Globus pallidus (tissue), 1 donor: Measurements from ENCODE around the gene MET.
"Not testable (repeated sequence)": the region's sequence is repeated elsewhere in the genome, so short reads cannot be mapped to it uniquely, and the experiment has no call there.

Experiments used
- DNase-seq: peaks from one replicate; pipeline ENCODE4 v3.0.0-alpha.2; 2015; ENCODE audit warnings: low spot score

MET gene

DNA sequence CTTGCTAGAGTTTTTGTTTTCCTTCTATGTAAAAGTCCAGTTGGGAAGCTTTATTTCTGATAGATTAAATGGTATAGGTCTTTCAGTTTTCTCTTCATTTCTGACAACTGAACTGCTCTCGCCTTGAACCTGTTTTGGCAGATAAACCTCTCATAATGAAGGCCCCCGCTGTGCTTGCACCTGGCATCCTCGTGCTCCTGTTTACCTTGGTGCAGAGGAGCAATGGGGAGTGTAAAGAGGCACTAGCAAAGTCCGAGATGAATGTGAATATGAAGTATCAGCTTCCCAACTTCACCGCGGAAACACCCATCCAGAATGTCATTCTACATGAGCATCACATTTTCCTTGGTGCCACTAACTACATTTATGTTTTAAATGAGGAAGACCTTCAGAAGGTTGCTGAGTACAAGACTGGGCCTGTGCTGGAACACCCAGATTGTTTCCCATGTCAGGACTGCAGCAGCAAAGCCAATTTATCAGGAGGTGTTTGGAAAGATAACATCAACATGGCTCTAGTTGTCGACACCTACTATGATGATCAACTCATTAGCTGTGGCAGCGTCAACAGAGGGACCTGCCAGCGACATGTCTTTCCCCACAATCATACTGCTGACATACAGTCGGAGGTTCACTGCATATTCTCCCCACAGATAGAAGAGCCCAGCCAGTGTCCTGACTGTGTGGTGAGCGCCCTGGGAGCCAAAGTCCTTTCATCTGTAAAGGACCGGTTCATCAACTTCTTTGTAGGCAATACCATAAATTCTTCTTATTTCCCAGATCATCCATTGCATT is 27.1 kb downstream of the MET start:
- DNase-seq, result no peak

DNA sequence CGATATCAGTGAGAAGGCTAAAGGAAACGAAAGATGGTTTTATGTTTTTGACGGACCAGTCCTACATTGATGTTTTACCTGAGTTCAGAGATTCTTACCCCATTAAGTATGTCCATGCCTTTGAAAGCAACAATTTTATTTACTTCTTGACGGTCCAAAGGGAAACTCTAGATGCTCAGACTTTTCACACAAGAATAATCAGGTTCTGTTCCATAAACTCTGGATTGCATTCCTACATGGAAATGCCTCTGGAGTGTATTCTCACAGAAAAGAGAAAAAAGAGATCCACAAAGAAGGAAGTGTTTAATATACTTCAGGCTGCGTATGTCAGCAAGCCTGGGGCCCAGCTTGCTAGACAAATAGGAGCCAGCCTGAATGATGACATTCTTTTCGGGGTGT is 27.7 kb downstream of the MET start:
- DNase-seq, result no peak

DNA sequence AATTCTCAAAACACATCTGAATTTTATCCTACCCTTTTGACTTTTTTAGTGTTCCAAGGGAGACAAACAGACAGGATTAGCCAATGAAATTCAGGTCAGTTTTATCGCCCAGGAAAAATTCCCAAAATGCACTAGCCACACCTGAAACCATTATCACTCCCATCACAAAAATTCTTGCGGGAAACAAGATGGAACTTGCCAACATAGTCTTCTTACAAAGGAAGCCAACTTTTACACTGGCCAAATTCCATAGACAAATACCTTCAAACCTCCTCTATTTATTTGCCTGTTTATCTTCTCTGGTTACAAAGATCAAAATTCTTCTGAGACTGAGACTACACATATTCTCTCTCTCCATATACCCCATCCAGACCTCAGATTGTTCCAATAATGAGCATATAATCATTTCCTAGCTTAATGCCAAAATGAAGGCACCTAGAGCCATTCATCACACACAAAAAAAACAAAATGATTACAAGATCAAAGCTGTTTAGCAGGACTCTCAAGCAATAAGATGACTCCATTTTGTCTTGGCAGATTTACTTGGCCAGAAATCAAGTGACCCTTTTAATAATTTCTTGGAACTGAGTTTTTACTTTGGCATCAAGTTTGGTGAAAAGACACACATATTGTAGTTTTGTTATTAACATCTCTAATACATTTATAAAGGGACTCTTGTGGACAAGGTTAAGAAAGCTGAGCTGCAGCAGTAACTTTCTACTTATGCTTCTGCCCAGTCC is 30.2 kb downstream of the MET start:
- no peak for DNase-seq

DNA sequence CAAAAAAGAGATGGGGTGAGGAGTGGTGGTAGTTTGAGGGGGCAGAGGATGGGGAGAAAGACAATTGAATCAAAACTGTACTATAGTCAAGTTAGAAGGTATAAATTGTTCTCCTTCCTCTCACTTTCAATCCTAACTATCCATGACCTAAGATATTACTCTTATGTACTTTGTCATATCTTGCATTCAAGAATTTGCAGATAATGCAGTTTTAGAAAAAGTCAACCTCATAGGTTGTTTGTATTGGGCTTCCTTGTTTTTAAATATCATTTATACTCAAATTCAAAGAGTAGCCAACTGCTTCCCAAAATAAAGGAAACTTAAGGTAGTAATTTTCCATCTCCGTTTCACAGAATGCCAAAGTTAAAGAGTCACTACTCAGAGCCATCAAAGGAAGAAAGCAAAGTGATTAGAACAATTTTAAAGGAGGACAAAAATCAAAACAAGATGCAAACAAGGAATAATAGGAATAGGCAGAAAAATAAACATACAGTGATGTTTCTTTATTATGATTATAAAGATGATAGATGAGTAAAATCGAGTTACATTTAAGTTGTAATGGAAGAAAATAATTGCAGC is 32.7 kb downstream of the MET start:
- DNase-seq, result no peak

DNA sequence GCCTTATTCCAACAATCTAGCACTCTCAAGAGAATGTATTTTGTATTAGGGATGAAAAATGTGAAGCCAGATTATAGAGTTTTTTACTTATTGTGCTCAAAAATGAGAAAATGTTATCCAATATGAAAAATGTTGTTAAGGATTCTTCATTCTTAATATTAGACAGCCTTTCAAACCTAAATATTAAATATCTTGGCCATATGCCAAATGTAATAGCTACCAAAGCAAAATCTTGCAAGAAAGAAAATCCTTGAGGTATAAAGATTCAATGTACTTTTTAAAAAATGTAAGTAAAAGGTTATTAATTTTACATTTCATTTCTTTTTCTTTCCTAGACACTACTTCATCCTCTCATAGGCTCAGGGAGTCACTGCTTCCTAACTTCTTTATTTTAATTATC is 33.4 kb downstream of the MET start:
- no peak for DNase-seq

DNA sequence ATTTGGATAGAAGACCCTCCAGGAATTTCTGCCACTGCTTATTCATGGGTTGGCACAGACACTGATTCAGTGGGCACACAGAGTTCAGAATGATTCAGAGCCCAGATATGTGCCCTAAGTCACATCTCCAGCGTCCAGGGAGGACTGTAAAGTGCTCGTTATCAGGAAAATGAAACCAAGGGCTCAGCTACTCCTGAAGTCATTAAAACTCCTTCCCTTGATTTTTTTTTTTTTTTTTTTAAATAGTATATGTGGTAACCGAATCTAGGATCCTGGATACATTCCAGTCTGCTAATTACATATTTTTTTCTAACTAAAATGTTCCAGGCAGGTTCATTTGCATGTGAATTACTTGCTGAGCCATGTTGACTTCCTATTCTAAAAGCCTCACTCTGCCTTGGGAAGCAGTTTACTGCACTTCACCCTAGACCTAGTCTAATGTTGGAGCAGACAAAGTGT is 34.7 kb downstream of the MET start:
- DNase-seq, result no peak

DNA sequence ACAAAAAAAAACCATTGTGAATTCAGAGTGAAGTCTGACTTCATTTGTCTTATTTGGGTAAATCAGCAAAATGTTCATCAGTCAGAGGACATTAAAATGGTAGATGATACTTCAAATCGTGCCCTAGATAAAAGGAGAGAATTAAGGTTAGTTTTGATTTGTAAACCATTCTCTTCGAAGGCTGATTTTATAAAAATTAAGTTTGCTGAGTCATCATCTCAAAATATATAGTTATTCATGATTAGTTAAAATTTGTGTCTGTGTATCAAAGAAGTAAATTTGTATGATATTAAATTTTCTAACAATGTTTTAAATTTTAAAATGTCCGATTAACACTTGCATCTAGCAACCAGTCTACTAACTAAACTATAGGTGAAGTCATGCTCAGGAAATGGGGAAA is 35.3 kb downstream of the MET start:
- DNase-seq, result no peak

DNA sequence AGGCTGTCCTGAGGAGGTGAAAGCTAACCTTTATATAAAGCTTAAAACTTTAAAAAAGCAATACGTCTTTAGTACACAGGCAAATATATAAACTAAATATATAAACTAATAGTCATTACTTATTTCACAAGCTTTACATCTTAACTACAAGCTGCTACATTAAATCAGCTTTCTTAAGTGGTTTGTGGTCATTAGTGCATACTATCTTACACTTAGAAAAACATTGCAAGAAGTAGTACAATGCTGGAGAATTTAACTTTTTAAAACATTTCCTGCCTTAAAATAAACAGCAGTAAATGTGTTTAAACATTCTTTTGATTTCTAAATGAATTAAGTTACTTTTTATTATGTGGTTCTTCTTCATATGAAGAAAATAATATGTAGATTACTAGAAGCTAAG is 36.3 kb downstream of the MET start:
- no peak for DNase-seq

DNA sequence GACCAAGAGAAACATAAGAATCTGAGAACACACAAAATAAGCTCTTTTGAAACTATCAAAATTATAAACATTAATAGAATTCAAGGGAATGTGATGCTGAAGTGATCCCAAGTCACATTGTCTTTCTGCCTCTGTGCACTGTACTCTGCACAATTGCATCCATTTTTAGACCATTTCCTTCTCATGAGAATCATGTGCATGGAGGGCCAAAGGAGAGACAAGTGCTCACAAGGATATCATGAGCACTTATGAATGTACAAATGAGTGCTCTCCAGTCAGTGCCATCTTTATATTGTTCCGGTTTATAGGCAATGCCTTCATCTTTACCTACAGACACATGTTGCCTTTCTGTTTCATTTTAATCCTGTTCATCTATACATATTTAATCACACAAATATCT is 36.9 kb downstream of the MET start:
- no peak for DNase-seq

DNA sequence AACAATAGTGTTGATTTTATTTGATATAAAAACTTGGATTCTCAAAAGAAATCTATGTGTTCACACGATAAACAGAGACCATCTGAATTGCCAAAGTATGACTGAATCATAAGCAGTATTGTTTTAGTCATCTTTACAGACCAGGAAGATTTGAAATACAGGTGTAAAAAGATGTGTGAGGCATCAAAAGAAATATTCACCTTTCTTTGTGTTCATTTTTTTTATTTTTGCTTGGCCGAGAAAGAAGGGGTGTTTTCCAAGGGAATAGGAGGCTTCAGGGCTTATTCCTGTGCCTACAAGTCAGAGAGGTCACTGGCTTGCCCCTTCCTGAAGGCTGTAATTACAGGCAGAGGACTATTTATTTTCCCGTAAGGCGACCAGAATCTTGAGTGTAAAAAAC is 37.3 kb downstream of the MET start:
- DNase-seq, result no peak

DNA sequence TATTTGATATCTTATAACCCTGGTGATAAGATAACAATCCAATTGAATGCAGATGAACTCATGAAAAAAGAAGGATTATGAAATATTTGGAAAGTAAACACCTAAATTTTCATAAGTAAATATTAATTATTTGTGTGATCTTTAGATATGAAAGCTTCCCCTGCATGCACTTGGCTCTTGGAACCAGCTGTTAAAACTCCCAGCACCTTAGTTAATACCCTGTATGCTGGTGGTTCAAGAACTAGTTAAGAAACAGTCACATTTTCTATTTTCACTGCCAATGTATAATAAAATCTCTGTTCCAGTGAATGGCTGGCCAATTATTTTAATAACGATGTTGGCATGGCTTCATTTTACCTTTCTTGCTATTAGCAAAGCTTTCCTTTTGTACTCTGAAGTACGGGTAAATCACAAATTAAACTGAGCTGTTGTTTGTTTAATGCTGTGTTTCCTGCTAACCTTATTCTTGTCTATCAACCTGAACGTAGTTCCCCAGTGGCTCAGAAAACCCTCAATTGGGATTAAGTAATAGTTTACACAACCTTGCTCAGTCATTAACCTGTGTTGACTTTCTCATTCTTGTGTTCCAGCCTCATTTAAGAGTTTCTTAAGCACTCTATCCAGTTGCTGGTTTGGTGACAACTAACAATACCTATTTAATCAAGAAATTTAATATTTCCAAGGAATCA is 38.9 kb downstream of the MET start:
- no peak for DNase-seq

DNA sequence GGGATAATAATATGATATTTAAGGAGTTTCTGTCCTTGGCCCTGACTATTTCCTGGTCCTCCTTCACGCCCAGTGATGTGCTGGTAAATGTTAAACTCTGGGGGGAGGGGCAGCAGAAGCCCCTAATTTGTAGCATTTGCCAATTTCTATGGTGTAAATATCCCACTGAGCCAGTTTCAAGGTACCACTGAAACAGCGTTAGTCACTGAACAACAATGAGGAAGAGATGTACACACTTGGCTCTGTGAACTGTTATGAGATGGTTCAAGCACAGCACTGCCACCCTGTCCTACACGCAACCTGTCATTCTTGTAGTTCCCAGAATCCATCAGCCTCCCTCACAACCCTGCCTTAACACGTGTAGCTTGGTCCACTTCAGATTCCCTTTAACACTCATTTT is 39.8 kb downstream of the MET start:
- no peak for DNase-seq

DNA sequence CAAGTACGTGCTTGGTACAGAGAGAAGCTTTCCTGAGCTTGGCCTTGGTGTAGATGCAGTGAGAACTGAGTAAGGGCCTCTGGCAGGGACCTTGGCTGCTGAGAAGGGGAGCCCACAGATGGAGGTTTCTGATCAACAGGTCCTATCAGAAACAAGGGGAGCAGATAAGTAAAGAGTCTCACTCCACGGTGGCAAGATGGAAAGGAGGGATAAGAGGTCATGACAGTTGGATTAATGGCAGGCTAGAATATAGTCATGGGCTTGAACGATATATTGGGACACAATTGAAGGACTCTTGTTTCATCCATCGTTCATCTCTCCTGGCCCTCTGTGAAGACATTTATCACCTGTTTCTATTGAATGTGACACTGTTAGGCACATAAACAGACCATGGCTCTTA is 41.5 kb downstream of the MET start:
- no peak for DNase-seq

DNA sequence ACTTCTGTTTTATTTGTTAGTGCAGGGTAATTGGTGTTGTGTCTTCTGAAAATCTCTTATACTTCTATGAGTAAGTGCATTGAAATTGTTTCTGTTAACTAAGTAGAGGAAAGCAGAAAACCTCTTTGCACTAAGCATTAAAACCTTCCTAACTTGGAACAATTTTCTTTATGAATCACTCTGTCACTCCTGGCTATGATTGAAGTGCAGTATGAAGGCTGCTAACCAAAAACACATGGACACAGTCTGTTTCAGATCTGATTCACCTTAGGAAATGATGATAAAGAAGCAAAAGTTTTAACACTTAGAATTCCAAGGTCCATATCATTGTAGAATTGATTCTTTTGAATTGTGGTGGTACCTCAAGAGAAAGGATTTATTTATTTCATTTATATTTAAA is 41.9 kb downstream of the MET start:
- no peak for DNase-seq

DNA sequence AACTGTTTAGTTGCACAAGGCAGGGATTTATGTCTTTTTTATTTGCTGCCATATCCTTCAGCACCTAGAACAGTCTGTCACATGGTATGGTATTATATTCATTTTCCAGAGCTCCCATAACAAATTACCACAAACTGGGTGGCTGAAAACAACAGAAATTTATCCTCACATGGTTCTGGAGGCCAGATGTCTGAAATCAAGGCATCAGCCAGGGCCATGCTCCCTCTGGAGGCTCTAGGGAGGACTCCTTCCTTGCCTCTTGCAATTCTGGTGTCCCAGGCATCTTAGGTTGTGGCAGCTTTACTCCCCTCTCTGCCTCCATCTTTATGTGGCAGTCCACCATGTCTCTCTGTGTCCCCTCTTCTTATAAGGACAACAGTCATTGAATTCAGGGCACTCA is 43.1 kb downstream of the MET start:
- no peak for DNase-seq

DNA sequence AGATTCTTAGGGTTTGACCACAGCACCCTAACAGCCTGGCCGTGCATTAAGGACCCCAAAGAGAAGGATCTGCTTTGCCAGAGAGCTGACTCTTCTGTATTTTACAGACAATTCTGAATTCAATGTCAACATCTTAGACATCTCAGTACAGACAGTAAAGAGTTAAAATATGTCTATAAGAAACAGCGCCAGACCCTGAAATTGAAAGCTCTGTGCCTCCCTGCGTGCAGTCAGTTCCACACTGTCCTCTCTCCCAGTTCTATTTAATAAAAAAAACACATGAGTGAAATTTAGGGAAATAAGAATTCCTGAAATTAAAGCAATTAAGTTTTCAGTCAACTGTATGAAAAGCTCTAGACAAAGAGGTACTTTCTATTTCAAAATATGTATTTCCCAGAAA is 45.1 kb downstream of the MET start:
- no peak for DNase-seq

DNA sequence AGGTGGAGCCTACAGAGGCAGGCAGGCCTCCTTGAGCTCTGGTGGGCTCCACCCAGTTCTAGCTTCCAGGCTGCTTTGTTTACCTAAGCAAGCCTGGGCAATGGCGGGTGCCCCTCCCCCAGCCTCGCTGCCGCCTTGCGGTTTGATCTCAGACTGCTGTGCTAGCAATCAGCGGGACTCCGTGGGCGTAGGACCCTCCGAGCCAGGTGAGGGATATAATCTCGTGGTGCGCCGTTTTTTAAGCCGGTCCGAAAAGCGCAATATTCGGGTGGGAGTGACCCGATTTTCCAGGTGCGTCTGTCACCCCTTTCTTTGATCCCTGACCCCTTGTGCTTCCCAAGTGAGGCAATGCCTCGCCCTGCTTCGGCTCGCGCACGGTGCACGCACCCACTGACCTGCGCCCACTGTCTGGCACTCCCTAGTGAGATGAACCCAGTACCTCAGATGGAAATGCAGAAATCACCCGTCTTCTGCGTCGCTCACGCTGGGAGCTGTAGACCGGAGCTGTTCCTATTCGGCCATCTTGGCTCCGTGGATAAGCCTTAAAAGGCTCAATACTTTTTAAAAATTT is 52.0 kb downstream of the MET start:
- not testable (repeated sequence) for DNase-seq

DNA sequence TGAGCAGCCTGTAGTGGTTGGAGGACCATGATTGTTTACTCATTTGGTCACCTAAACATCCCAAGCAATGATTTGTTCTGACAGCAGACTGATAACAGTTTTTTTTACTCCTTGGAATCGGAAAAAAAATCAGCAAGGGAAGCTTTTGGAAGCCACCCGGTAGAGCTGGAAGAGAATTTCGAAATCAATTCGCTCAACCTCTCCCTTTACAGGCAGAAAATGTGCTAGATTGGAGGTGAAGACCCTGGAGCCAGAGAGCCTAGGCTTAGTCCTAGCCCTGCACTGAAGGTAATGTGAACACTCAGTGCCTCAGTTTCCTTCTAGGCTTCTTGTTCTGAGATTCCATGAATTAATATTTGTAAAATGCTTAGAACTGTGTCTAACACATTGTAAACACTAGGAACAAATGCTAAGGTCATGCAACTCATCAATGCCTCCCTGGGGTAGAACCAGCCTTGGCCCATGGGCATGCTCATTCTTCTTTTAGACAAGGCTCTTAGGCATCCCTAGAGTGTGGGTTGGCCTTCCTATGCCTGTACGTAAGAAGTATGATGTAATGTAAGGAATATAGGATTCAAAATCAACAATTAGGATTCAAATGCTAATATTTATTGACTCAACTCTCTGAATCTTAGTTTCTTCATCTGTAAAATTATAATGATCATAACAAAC is 52.7 kb downstream of the MET start:
- no peak for DNase-seq

DNA sequence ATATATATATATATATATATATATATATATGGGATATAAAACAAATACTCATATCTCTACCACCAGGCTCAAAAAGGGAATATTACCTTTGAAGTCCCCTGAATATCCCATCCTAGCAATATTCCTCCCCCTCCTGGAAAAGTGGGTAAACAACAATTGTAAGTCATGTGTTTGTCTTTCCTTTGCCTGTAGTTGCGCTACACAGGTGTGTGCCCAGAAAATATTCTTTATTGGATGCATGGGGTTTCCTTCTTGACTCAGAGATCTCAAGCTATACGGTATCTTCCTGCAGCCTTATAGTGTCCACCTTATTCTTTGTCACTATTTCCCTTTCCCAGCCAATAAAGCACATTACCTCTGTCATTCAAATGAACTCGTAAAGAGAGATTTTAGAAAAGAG is 54.2 kb downstream of the MET start:
- DNase-seq, result no peak

DNA sequence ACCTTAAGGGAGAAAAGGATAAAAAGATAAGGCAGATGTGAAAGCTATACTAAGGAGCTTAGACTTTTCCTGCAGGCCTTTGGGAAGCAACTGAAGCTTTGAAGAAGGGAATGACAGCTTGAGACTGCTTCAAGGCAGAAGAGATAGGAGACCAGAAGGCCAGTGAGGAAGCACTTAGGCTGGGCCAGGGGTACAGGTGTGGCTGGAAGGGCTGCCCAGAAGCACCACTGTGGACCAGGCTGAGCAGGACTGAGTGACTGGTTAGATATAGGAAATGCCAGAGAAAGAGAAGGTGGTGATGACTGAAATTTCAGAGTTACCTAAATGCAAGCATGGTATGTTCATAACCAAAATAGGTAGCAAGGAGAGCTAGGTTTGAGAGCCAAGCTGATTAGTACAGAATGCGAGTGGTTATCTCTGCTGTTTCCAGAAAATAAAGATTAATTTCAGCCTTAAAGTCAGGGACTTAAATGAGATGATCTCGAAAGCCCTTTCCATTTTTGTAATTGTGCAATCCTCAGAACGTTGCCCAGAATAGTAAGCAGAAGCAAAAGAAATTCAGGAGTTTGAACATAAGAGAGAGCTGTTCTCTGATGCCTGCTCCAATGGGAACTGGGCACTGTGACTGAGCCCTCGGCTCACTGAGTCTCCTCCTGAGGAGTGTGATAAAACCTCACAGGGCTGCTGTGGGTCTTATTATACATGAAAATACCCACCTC is 54.9 kb downstream of the MET start:
- no peak for DNase-seq

DNA sequence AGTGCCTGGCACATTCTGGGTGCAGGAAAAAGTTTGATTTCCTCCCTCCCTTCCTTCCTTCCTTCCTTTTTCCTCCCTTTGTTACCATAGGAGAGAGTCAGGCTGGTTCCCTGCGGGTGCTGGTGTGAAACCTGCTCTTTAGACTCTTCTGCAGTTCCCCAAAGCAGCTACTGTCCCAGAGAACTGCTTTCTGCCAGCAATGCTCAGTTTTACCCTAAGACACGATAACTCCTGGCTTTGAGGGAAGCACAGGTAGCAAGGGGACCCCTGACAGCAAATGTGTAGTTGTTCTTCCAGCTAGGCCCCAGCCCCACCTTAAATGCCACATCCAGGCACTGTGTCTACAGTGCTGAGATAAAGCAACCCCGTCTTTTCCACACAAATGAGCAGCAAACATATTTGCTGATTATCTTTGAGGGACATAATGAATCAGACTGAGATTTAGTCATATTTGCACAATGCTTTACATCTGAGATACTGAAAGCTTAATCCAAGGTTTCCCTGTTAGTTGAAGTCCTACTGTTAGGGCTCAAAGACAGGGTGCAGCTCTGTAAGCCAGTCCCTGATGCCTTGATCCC is 55.5 kb downstream of the MET start:
- DNase-seq, result no peak
